T-helper 2 cell treated with Interferon-gamma antibody and Interleukin-4, amounts not matched to agents 5 μg/mL and 100 μg/mL, for 36 hours (primary cell): ENCODE measurements around the gene UBE2G2.

Experiments used
- DNase-seq: peaks from one replicate; pipeline ENCODE4 v3.0.0; 2021; ENCODE audit warnings: low spot score
- H3K27ac Mint-ChIP-seq: one replicate; pipeline ENCODE4 v1.8.0; 2021; ENCODE audit warnings: mild to moderate bottlenecking, mixed read lengths
- H3K27me3 Mint-ChIP-seq: one replicate; pipeline ENCODE4 v1.8.0; 2021; ENCODE audit warnings: low read depth, mixed read lengths
- H3K36me3 Mint-ChIP-seq: one replicate; pipeline ENCODE4 v1.8.0; 2021; ENCODE audit warnings: low read depth, mixed read lengths
- H3K4me1 Mint-ChIP-seq: one replicate; pipeline ENCODE4 v1.8.0; 2021; ENCODE audit warnings: low read depth, mixed read lengths
- H3K4me3 Mint-ChIP-seq: one replicate; pipeline ENCODE4 v1.8.0; 2022; ENCODE audit warnings: mild to moderate bottlenecking, moderate library complexity, mixed read lengths
- H3K9me3 Mint-ChIP-seq: one replicate; pipeline ENCODE4 v1.8.0; 2021; ENCODE audit warnings: mixed read lengths

Gene UBE2G2, protein sequence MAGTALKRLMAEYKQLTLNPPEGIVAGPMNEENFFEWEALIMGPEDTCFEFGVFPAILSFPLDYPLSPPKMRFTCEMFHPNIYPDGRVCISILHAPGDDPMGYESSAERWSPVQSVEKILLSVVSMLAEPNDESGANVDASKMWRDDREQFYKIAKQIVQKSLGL

DNA sequence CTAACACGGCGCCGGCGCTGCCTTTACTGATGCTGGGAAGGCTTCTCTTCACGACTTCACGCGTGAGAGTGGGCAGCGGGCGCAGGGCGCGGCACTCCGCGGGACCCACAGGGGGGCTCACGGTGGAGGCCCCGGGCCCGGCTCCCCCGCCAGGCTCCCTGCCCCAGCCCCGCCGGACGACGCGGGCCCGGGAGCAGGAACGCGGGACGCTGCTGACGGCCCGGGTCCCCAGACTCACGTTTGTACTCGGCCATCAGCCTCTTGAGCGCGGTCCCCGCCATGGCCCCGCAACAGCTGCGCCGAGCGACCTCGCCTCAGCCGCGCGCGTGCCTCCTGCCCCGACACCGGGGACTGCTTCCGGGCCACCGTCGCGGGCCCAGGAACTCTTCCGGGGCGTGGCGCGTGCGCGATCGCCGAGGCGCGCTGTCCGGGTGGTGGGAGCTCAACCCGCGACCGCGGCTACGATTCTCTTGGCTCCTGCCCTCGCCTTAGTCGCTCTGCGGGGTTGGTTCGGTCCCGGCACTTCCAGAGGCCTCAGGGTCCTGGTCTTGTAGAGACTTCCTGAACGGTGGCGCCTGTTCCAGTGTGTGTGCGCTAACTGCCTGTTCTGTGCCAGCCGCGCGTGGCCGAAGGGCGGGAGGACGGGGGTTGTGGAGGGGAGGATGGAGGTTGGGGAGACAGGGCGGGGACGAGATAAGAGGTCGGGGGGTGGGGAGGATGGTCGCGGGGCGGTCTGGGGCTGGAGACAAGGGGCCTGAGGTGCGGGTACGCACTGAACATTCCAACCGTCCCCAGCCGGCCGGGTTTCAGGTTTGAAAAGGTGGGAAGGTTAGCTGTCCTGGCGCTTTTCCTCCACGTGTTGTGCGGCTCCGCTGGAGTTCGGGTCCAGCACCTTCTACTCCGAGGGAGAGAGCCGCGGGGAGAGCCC lies at the start of gene UBE2G2:
Gene UBE2G2 (minus strand): TSS at position 353 of the 928 bp plus-strand sequence. CDS start 72 bp downstream, at position 281.
- Mint-ChIP-seq H3K27ac (peak within 1 kb of the TSS; percentile 90), H3K36me3 (peaks cover 54% of the 10 kb centered on the region), H3K4me3 (peak within 1 kb of the TSS; percentile 100), H3K27me3 (no peaks in the 10 kb centered on the region), H3K4me1 (peaks cover 36% of the 10 kb centered on the region), H3K9me3 (no peaks in the 10 kb centered on the region)
- DNase-seq: peak; percentile 89

DNA sequence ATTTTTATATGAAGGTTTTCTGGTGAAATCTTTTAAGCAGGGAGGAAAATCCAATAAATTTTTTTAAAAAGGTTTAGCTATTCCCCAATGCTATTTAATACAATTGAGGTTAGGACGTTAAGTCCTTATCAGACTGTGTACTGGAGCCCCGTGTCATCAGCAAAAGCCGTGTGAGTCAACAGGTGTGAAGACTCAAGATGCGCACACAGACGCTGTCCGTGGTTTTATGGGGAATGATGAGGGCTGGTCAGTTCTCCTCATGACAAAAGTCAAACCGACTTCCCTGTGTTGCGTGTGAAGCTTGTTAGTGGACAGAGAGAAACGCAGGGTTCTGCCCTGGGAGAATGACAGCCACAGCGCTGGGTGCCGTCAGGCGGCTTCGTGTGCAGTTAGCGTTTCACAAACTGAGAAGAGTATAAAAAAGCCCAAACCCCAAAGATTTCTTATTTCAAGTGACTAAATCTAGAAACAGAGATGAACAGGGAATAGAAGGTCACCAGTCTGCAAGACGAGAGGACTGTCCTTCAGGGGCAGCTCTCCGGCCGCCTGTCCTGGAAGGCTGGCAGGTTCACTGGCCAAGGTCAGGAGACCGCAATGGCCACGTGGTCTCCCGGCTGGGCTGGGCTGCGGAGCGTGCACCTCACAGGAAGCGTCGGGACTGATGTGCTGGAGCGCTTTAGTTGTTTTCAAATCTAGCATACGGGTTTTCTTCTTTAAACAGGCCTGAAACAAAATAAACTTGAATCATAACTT lies 49.5 kb upstream of the UBE2G2 start:
- H3K9me3 Mint-ChIP-seq: no peaks in the 10 kb centered on the region
- peaks cover 55% of the 10 kb centered on the region for H3K36me3 Mint-ChIP-seq
- no peak for DNase-seq
- H3K4me3 Mint-ChIP-seq: peak overlapping the region; percentile 58
- H3K4me1 Mint-ChIP-seq: peaks cover 35% of the 10 kb centered on the region
- peak overlapping the region; percentile 74 for H3K27ac Mint-ChIP-seq
- no peaks in the 10 kb centered on the region for H3K27me3 Mint-ChIP-seq

DNA sequence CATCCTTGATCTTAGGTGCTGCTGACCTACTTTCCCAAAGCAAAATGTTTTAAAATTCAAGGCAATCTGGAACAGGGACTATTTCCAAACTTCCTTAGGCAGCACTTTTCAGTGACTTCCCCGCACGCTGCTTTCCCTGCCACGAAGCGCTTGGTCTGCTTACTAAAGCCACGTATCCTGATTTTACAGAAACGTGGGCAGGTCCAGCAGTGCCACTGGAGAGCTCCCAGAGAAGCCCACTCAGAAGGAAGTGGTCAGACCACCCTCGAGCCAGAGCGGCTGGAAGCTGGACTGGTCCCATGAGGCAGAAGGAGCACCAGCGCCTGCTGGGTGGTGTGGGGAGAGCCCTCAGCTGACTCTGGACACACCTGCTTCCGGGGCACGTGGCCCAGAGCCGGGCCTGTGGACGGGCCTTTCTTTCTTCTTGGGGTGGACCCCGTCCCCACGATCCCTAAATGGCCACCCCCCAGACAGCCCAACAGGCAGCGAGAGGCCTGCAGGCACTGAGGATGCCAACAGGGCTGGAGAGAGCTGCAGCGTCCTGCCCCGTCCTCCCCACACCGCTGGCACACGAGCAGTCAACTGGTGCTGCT lies 48.7 kb upstream of the UBE2G2 start:
- no peak for DNase-seq
- Mint-ChIP-seq H3K4me1 (peaks cover 36% of the 10 kb centered on the region), H3K4me3 (no peak overlapping the region), H3K9me3 (no peaks in the 10 kb centered on the region), H3K36me3 (peaks cover 49% of the 10 kb centered on the region), H3K27me3 (no peaks in the 10 kb centered on the region), H3K27ac (no peak overlapping the region)

DNA sequence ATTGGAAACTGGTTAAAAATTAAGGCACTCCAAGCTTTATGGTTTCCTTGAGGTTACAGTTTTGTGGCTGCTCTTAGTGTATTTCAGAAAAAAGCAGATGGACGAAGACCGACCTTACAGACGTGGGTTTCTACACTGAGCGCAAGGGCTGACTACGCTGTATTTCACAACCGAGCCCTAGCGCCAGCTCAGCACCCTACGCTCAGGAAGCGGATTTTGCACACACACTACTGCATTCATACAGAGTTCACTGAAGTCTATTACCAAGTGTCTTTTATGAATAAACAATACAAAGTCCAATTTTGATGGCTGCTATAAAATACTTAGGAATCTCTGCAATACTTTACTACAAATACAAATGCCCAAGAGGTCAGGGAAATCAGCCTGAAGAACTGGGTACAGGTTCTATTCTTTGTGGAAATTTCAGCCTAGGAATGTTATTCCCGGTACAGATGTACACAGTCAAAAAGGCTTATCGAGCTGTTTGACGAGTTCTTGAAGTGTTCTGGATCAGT lies 48.1 kb upstream of the UBE2G2 start:
- Mint-ChIP-seq H3K4me3 (no peak overlapping the region), H3K36me3 (peaks cover 43% of the 10 kb centered on the region), H3K27ac (no peak overlapping the region), H3K9me3 (no peaks in the 10 kb centered on the region), H3K27me3 (peaks cover under 1% of the 10 kb centered on the region), H3K4me1 (peaks cover 30% of the 10 kb centered on the region)
- no peak for DNase-seq

DNA sequence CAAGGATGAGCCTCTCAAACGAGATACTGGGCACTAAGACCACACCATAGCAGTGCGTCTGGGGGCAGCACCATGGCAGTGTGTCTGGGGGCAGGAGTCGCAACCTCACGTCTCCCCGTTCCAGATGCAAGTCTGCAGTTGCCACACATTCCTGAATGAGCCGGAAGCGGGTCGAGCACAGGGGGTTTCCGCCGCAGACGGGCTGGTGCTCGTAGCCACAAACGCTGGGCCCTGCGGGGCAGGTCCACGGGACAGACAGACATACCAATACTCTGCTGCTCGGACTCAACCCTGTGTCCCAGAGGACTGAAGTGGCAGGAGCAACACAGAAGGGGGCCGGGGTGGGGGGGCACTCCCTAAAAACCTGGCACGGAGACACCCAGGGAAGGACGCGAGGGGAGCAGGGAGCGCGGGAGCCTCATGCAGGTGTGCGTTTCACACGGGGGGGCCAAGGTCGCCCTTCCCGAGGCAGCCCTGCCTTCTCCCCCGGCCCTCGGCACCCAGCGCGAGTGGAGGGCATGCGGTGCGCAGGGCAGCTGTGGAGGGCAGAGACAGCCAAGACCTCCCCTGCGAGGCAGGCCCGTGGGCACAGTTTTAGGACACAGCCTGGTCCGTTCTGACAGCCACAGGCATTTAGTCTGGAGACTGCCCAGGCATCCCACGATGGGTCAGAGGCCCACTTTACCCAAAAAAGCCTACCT lies 47.4 kb upstream of the UBE2G2 start:
- Mint-ChIP-seq H3K9me3 (no peaks in the 10 kb centered on the region), H3K4me3 (no peak overlapping the region), H3K4me1 (peaks cover 25% of the 10 kb centered on the region), H3K36me3 (peaks cover 36% of the 10 kb centered on the region), H3K27me3 (peaks cover 2% of the 10 kb centered on the region), H3K27ac (no peak overlapping the region)
- no peak for DNase-seq

DNA sequence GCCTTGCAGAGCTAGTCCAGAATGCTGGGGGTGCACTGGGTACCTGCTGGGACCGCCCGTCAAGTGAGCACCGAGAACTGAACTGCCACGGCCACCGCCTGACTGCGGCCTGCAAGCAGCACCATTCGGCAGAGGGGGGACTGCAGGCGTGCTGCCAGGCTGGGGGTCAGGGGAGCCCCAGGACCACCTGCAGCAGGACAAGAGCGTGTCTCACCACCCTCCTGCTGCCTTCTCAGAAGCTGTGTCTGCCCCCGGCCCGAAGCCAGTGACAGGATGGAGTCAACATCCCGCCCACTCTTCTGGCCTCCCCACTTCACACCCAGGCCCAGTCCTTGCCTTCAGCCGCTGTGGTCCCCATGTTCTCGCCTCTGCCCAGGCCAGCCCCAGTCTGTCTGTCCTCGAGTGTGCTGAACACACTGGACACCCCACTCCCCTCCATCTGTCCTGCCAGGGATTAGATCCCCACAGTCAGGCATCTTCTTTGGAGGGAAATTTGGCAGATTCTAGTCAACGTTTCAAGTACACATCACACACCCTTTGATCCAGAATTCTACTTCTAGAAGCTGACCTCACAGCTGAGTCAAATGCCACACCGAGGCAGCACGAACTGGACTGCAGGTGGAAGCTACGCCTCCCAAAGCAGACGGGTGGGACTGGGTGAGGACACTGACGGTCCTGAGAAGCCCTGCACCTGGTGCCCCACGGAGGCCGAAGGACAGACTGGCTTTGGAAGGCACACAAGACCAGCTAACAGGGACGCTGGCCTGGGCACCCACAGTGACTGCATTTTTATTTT lies 45.8 kb upstream of the UBE2G2 start:
- Mint-ChIP-seq H3K36me3 (peaks cover 26% of the 10 kb centered on the region), H3K9me3 (no peaks in the 10 kb centered on the region), H3K27ac (no peak overlapping the region), H3K4me3 (no peak overlapping the region), H3K4me1 (peaks cover 22% of the 10 kb centered on the region), H3K27me3 (peaks cover 4% of the 10 kb centered on the region)
- no peak for DNase-seq

DNA sequence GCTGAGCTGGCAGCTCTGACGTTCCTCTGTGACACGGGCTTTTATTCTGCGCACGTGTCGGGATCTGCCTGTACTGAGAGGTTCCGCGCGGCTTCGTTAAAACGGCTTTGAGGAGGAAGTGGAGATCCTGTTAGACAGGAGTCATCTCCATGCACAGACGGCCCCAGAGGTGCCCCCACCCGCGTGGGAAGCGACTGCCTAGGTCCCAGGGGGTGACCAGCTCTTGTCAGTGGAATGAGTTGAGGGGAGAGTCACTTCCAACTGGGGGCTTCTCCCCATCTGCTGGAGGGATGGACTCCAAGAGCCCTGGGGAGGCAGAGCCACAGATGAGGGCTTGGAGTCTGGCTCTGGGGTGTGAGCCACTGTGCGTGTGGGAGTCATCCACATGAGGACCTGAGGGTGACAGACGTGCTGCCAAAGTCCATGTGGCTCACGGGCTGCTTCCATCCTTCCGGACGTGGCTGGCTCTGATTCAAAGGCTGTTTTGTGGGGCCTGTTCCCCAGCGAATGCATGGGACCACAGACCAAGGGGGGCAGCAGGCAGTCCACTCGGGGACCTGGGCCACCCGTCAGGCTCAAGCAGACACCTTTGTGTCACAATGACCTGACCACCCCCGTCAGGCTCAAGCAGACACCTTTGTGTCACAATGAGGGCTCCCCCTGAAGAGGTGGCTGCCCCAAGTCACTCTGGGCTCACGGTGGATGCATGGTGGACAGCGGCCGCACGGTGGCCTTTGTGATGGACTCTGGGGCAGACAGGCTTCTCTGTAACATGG lies 45.1 kb upstream of the UBE2G2 start:
- peak overlapping the region; percentile 62 for H3K27ac Mint-ChIP-seq
- peak overlapping the region; percentile 63 for H3K4me3 Mint-ChIP-seq
- no peaks in the 10 kb centered on the region for H3K9me3 Mint-ChIP-seq
- peaks cover 15% of the 10 kb centered on the region for H3K4me1 Mint-ChIP-seq
- peaks cover 22% of the 10 kb centered on the region for H3K36me3 Mint-ChIP-seq
- peak; percentile 33 for DNase-seq
- H3K27me3 Mint-ChIP-seq: peaks cover 4% of the 10 kb centered on the region

DNA sequence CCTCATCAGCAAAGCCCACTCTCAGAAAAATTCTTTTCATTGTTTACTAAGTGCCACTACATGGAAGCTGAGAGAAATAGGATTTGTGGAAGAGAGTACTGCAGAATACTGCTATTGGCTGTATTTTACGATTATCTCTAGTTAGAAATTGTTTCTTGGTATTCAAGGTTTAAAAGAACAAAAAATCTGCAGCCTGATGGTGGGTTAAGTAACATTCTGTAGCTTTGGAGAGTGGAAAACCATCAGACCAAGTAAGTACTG lies 44.5 kb upstream of the UBE2G2 start:
- no peak for DNase-seq
- peak overlapping the region; percentile 63 for H3K4me3 Mint-ChIP-seq
- peak overlapping the region; percentile 62 for H3K27ac Mint-ChIP-seq
- H3K36me3 Mint-ChIP-seq: peaks cover 17% of the 10 kb centered on the region
- H3K27me3 Mint-ChIP-seq: peaks cover 4% of the 10 kb centered on the region
- H3K4me1 Mint-ChIP-seq: peaks cover 10% of the 10 kb centered on the region
- no peaks in the 10 kb centered on the region for H3K9me3 Mint-ChIP-seq

DNA sequence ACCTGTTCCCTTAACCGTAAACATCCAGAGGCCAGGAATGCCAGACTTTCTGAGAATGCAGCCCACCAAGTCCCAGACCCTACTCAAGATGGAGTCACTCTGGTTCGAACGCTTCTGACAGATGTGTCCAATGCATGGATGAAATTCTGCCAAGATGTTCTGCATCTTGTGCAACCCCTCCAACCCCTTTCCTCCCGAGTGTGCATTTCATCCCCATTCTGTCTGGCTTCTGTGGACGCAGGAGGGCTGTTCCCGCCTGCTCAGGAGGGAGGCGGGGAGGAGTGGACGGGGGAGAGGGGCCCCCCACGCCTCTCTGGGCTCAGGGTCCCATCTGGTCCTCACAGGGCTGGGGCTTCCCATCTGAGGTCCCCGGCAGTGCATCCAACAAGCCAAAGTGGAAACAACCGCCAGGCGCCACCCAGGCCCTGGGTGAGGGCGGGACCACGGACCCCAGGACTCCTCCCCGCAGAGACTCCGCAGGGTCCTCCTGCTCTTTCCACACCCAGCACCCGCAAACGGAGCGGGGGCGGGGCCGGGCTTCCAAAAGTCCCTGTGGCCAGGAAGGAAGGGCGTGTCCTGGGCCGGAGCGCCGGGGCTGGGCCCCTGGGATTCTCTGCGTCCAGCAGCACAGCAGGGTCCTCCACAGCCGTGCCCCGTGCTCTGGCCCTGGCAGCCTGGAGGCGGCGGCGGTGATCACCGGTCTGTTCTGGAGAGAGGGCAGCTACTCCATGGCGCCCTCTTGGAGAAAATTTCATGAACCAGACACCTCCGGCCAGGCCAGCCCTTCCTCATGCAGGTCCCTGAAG lies 44.0 kb upstream of the UBE2G2 start:
- peak overlapping the region; percentile 63 for H3K4me3 Mint-ChIP-seq
- peaks cover 7% of the 10 kb centered on the region for H3K4me1 Mint-ChIP-seq
- DNase-seq: peak; percentile 67
- no peaks in the 10 kb centered on the region for H3K9me3 Mint-ChIP-seq
- peaks cover 4% of the 10 kb centered on the region for H3K27me3 Mint-ChIP-seq
- peak overlapping the region; percentile 62 for H3K27ac Mint-ChIP-seq
- H3K36me3 Mint-ChIP-seq: peaks cover 12% of the 10 kb centered on the region

DNA sequence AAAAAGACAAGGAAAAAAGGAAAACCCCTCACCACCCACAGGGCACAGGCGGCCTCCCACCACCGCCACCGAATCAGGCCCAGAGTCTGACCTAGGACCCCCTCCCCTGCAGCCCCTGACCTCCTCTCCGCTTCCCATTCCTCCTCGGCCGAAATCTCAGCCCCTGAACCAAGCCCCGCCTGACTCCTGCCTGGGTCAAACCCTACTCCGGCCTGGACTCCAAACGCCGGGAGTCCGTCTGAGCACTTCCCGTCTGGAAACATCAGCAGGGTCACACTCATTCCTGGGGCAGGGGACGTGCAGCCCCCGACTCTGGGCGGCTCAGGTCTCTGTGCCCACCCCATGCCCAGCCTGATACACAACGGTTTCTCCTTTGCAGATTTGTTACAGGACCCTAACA lies 42.6 kb upstream of the UBE2G2 start:
- Mint-ChIP-seq H3K27ac (no peak overlapping the region), H3K27me3 (peaks cover 4% of the 10 kb centered on the region), H3K4me1 (peaks cover 7% of the 10 kb centered on the region), H3K9me3 (no peaks in the 10 kb centered on the region), H3K4me3 (no peak overlapping the region), H3K36me3 (peaks cover 5% of the 10 kb centered on the region)
- DNase-seq: no peak

DNA sequence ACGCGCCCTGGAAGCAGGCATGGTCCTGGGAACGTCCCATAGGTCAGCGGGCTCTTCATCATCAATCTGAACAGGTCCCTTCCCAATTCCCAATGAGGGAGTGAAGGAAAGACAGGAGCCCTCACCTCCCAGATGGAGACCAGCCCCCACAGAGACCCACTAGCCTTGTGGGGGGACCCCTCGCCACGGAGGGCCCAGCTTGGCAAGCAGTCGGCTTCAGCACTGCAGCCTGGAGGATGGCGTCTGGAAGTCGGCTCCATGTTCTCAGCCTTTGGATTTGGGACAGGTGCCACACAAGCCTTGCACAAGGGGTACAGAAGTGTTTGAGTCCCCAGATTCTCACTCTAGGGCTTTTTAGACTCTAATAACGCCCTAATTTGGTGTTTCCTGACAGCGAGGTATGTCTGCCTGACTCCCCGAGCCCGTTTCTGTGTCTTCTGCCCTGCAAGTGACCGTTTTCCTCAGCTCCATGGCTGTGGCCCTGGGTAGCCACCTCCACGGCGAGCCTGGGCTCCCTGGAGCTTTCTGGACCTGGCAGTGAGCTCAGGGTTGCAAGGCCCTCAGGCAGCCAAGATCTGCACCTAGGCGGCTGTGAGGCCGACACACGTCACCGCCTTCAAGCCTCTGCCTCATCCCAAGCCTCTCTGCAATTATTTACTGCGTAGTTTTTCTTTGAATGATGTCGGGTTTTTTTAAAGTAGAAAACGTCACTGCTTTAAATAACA lies 41.3 kb upstream of the UBE2G2 start:
- peaks cover 7% of the 10 kb centered on the region for H3K4me1 Mint-ChIP-seq
- no peaks in the 10 kb centered on the region for H3K9me3 Mint-ChIP-seq
- DNase-seq: no peak
- no peak overlapping the region for H3K27ac Mint-ChIP-seq
- H3K27me3 Mint-ChIP-seq: peaks cover 4% of the 10 kb centered on the region
- no peak overlapping the region for H3K4me3 Mint-ChIP-seq
- no peaks in the 10 kb centered on the region for H3K36me3 Mint-ChIP-seq
